ENCODE results near the gene PIR.

PIR gene

GRCh38 chrX:15493118-15493962 lies at the start of gene PIR:
Gene PIR (minus strand): TSS chrX:15493333. CDS start chrX:15491257, 2,076 bp downstream.
- peak; percentile 68 for DNase-seq

GRCh38 chrX:15530318-15530717 lies 37.2 kb upstream of the PIR start:
- DNase-seq, result no peak

GRCh38 chrX:15529165-15529564 lies 36.0 kb upstream of the PIR start:
- DNase-seq, result no peak

- DNase-seq, result no peak
Observed at GRCh38 chrX:15525664-15526416, 32.7 kb upstream of the PIR start.

GRCh38 chrX:15524417-15524816 lies 31.3 kb upstream of the PIR start:
- no peak for DNase-seq

- no peak for DNase-seq
Observed at GRCh38 chrX:15523088-15523487, 30.0 kb upstream of the PIR start.

- no peak for DNase-seq
Observed at GRCh38 chrX:15522464-15522863, 29.3 kb upstream of the PIR start.

- no peak for DNase-seq
Observed at GRCh38 chrX:15515931-15516330, 22.8 kb upstream of the PIR start.

- no peak for DNase-seq
Observed at GRCh38 chrX:15514279-15514678, 21.1 kb upstream of the PIR start.

- DNase-seq, result peak; percentile 27
Observed at GRCh38 chrX:15512401-15512965, 19.4 kb upstream of the PIR start.

- DNase-seq, result no peak
Observed at GRCh38 chrX:15511563-15511962, 18.4 kb upstream of the PIR start.

- no peak for DNase-seq
Observed at GRCh38 chrX:15509845-15510244, 16.7 kb upstream of the PIR start.

- no peak for DNase-seq
Observed at GRCh38 chrX:15507005-15507404, 13.9 kb upstream of the PIR start.

GRCh38 chrX:15505101-15505500 lies 12.0 kb upstream of the PIR start:
- DNase-seq, result no peak

- DNase-seq, result no peak
Observed at GRCh38 chrX:15504661-15505060, 11.5 kb upstream of the PIR start.

- DNase-seq, result no peak
Observed at GRCh38 chrX:15501506-15501905, 8.4 kb upstream of the PIR start.

GRCh38 chrX:15500497-15500966 lies 7.4 kb upstream of the PIR start, which contains the start of gene BMX:
Gene BMX (plus strand): TSS chrX:15500807. CDS start chrX:15508354, 7,547 bp downstream.
- DNase-seq, result no peak

- DNase-seq, result no peak
Observed at GRCh38 chrX:15499976-15500375, 6.8 kb upstream of the PIR start.

- DNase-seq, result no peak
Observed at GRCh38 chrX:15498741-15499140, 5.6 kb upstream of the PIR start.

- DNase-seq, result peak; percentile 2
Observed at GRCh38 chrX:15497865-15498264, 4.7 kb upstream of the PIR start.

GRCh38 chrX:15496824-15497223 lies 3.7 kb upstream of the PIR start:
- no peak for DNase-seq

- no peak for DNase-seq
Observed at GRCh38 chrX:15495801-15496200, 2.7 kb upstream of the PIR start.

GRCh38 chrX:15492469-15492868 lies 664 bp downstream of the PIR start:
- DNase-seq, result no peak

- DNase-seq, result no peak
Observed at GRCh38 chrX:15483891-15484290, 9.2 kb downstream of the PIR start.

All from HCEC 1CT (cell line).